WERI-Rb-1 (cell line): ENCODE results near the gene TCOF1.
A peak's percentile ranks its signal among the peaks of the same experiment; 100 is the strongest.

Experiments
- DNase-seq: peaks from one replicate; pipeline ENCODE4 v3.0.0-alpha.2; 2020
- H3K27ac ChIP-seq: fragments of 250-450 bp; sonication (Bioruptor Pico); 2 replicates; pipeline ENCODE4 v1.5.1; 2020; ENCODE audit warnings: mild to moderate bottlenecking, moderate library complexity
- H3K27me3 ChIP-seq: fragments of 250-450 bp; sonication (Bioruptor Pico); 2 replicates; pipeline ENCODE4 v1.5.1; 2021; ENCODE audit warnings: mild to moderate bottlenecking, low read depth, moderate library complexity; ENCODE audit not compliant: insufficient read depth, severe bottlenecking
- H3K36me3 ChIP-seq: fragments of 250-450 bp; sonication (Bioruptor Pico); 2 replicates; pipeline ENCODE4 v1.5.1; 2020; ENCODE audit warnings: mild to moderate bottlenecking, moderate library complexity
- H3K4me3 ChIP-seq: 2 replicates; pipeline ENCODE4 v1.5.1; 2011; ENCODE audit warnings: low read depth, mild to moderate bottlenecking, control low read depth, low read length
- H3K9me3 ChIP-seq: fragments of 250-450 bp; sonication (Bioruptor Pico); 2 replicates; pipeline ENCODE4 v1.5.1; 2021; ENCODE audit warnings: mild to moderate bottlenecking, moderate library complexity; ENCODE audit not compliant: severe bottlenecking
- CTCF ChIP-seq: IDR thresholded peaks from 2 replicates; pipeline ENCODE4 v1.5.1; 2011; ENCODE audit warnings: low read depth, mild to moderate bottlenecking, control low read depth, inconsistent platforms, low read length

Gene TCOF1

GRCh38 chr5:150431574-150431973, 74.1 kb downstream of the TCOF1 start:
- no peaks in the 10 kb centered on the region for H3K36me3 ChIP-seq
- H3K4me3 ChIP-seq = no peak overlapping the region
- H3K27ac ChIP-seq = no peak overlapping the region; the same call in 1 of the 2 replicates
- H3K9me3 ChIP-seq = no peaks in the 10 kb centered on the region
- TF ChIP-seq CTCF = no peak
- no peaks in the 10 kb centered on the region for H3K27me3 ChIP-seq
- peak; percentile 71 for DNase-seq

GRCh38 chr5:150434464-150434863, 77.0 kb downstream of the TCOF1 start:
- no peak for TF ChIP-seq CTCF
- no peak overlapping the region for H3K27ac ChIP-seq
- peak; percentile 44 for DNase-seq

GRCh38 chr5:150436141-150436680, 78.7 kb downstream of the TCOF1 start:
- H3K4me3 ChIP-seq = no peak overlapping the region
- H3K9me3 ChIP-seq = no peaks in the 10 kb centered on the region
- peak; percentile 90 for TF ChIP-seq CTCF

More at GRCh38 chr5:150434464-150434863, 77.0 kb downstream of the TCOF1 start:
- no peak overlapping the region for H3K4me3 ChIP-seq
- H3K27me3 ChIP-seq = no peaks in the 10 kb centered on the region
- no peaks in the 10 kb centered on the region for H3K36me3 ChIP-seq
- no peaks in the 10 kb centered on the region for H3K9me3 ChIP-seq

GRCh38 chr5:150438873-150439546, 81.5 kb downstream of the TCOF1 start:
- Histone ChIP-seq H3K36me3 (peaks cover 16% of the 10 kb centered on the region), H3K27ac (no peak overlapping the region)
- peak; percentile 58 for DNase-seq

More at GRCh38 chr5:150436141-150436680, 78.7 kb downstream of the TCOF1 start:
- DNase-seq = peak; percentile 91
- Histone ChIP-seq H3K27ac (no peak overlapping the region), H3K27me3 (no peaks in the 10 kb centered on the region), H3K36me3 (no peaks in the 10 kb centered on the region)

GRCh38 chr5:150440948-150441812, 83.7 kb downstream of the TCOF1 start:
- no peak overlapping the region for H3K4me3 ChIP-seq
- H3K27ac ChIP-seq = no peak overlapping the region
- H3K27me3 ChIP-seq = no peaks in the 10 kb centered on the region
- no peak for TF ChIP-seq CTCF
- no peaks in the 10 kb centered on the region for H3K9me3 ChIP-seq
- no peak for DNase-seq
- peaks cover 38% of the 10 kb centered on the region for H3K36me3 ChIP-seq

More at GRCh38 chr5:150438873-150439546, 81.5 kb downstream of the TCOF1 start:
- no peaks in the 10 kb centered on the region for H3K27me3 ChIP-seq
- no peaks in the 10 kb centered on the region for H3K9me3 ChIP-seq
- no peak overlapping the region for H3K4me3 ChIP-seq
- peak; percentile 77 for TF ChIP-seq CTCF
